ENCODE results near the gene HIF1AN.

The HIF1AN gene

DNA sequence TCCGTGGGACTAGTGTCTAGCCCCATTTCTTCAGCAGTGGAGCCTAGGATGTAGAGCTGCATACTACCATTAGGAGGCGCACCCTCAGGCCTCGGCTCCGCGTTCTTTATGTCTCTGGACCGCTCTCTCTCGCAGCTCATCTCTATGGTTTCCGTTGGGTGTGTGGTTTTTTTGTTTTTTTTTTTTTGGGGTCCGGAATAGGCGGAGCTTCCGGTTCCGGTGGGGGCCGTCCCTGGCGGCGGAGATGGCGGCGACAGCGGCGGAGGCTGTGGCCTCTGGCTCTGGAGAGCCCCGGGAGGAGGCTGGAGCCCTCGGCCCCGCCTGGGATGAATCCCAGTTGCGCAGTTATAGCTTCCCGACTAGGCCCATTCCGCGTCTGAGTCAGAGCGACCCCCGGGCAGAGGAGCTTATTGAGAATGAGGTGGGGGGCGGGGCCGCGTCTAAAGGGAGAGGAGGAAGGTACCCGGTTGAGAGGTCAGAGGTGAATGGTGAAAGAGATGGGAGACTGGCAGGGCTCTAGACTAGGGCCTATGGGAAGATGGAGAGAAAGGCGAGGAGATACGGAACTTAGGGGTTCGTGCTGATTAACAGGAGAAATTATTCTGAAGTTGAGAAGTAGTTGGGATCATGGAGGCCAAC lies at the start of gene HIF1AN:
HIF1AN (plus strand) TSS at position 229 of the 639 bp plus-strand sequence; CDS start at position 245, 16 bp downstream.
- in situ Hi-C loops (cut with HindIII; ENCODE audit: low sequenced_read_pairs): no loop called here

DNA sequence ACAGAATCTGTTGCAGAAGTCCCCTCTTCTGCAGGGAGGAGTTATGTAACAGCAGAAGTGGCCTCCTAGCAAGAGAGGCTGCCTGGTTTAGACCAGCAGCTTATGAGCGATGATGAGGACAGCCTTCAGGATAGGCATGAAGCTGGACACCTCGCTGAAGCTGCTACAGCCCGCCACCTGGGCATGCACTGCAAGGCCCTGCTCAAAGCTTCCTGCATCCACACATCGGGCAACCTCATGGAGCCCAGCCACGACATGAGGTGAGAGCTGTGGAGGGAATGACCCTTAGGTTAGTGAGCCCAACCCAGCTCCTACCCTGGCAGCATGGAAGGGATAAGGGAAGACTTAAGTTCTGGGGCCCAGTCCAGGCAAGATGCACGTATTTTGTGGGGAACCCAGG lies 48.2 kb upstream of the HIF1AN start:
- in situ Hi-C loops (cut with HindIII; ENCODE audit: low sequenced_read_pairs): no loop called here

DNA sequence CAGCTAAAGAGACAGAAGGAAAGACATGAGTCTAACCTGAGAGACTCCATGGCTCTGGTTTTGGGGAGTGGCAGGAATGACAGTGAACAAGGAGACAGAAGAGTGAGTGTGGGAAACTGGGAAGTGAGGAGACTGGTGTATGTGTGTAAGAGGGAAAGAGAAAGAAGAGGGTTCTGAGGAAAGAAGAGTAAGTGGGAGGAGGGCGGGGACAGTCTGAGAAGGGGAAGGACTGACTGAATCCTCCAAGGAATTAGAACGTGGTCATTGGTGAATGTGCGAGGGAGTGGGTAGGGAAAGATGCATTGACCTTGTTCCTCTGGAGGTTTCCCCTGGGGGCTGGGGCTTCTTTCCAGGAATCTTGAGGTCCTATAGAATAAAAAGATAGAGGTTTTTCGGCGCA lies 46.3 kb upstream of the HIF1AN start:
- in situ Hi-C loops (cut with HindIII; ENCODE audit: low sequenced_read_pairs): no loop called here

DNA sequence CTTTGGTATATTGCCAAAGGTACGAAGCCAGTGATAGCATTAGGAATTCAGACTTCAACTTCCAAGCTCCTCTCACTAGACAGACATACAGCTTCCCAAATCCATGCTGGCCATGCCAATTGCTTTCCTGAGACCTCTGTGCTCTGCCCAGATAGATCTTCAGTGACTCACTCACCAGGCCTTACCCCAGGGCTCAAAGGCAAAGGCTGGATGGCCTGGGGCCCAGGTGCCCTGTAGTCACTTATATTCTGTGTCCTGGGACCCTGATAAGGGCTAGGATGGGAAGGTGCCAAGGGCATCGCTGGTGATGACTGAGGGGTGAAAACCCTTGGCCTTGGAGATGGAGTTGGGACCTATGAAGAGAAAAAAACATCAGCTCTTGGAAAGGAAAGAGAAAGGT lies 45.2 kb upstream of the HIF1AN start:
- in situ Hi-C loops (cut with HindIII; ENCODE audit: low sequenced_read_pairs): no loop called here

DNA sequence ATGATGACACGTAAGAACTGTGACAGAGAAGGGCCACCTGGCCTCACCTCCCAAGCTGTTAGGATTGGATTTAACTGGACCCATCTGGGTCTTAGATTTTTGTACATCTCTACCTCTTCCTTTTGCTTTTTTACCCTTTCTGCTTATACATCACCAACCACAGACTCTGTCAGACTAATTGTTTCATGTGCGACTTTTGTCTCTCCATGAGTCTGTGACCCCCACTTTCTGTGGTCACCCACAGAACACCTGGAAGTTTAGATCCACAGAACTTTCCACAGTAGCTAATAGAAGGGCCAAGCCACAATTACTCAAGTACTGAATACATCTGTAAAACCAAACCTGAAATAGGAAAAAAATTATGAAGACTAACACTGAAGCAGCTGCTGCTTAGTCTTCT lies 39.2 kb upstream of the HIF1AN start:
- in situ Hi-C loops (cut with HindIII; ENCODE audit: low sequenced_read_pairs): no loop called here

DNA sequence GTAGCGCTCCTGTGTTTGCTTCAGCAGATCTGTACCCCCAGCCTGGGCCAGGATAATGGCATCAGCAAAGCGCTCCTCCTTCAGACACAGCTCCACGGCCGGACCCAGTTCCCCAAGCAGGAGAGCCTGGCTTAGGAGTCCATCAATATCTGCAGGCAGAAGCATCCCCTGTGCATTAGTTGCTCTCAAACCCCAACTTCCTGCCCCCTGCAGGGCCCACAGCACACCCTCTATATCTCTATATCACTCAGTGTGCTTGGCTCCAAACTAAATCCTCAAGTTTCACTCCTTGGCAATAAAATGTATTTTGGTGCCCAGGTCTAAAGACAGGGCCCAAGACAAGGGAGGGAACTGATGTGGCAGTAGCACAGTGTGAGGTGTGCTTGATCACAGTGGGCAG lies 37.7 kb upstream of the HIF1AN start:
- in situ Hi-C loops (cut with HindIII; ENCODE audit: low sequenced_read_pairs): no loop called here

DNA sequence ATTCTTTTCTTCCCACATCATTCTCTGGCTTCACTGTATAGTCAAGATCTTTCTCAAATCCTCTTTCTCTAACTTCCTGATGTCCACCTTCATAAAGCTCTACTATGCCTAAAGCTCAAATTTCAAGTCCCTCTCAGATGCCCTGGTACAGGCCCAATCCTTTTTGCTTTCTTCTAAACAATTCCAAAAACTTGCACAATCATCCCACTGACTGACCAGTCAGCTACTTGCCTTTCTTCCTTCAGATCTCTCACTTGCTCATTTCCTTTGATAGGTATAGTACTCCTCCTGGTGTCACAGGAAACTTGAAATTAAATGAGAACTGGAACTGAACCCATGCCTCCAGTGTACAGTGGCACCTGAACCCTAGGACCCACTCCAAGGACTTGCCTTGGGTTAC lies 34.3 kb upstream of the HIF1AN start:
- in situ Hi-C loops (cut with HindIII; ENCODE audit: low sequenced_read_pairs): loop anchor here (25.0 kb wide), 1 partner anchor 164 kb away; the partner anchor contains the start of genes PKD2L1 and SCD

DNA sequence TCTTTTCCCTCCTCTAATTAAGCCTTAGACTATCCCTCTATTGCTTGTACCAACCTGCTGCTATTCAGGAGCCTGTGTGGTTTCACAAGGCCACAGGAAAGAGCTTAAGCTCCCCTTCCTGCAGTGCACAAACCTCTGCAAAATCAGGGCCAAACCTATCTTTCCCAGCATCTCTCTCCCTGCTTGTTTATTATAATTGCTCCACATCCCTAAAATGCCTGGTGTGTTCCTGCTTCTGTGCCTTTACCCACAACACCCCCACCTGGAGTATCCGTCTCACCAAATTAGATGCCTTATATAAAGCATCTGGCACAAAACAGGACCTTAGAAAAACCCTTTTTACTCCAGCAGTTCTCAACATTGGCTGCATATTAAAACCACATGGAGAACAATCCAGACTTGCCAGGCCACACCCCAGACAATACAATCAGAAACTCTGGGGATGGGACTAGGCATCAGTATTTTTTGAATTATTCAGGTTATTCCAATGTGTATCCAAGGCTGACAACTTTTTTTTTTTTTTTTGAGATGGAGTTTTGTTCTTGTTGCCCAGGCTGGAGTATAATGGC lies 32.7 kb upstream of the HIF1AN start:
- in situ Hi-C loops (cut with HindIII; ENCODE audit: low sequenced_read_pairs): loop anchor here (25.0 kb wide), 1 partner anchor 166 kb away; the partner anchor contains the start of genes PKD2L1 and SCD

DNA sequence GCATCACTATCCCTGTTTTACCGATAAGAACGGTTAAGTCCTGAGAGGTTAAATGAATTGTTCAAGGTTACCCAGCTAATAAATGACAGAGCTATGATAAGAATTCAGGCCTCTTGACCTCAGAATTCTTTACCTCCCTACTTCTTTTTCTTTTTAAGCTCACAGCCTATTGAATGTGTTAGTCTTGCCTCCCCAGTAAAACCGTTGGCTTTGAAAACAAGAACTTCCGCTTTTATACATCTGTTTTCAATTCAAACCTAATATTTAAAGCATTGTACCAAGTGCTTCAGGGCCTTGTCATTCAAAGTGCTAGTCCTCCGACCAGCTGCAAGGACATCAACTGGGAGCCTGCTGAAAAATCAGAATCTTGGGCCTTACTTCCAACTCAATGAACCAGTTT lies 31.6 kb upstream of the HIF1AN start:
- in situ Hi-C loops (cut with HindIII; ENCODE audit: low sequenced_read_pairs): loop anchor here (25.0 kb wide), 1 partner anchor 167 kb away; the partner anchor contains the start of genes PKD2L1 and SCD

DNA sequence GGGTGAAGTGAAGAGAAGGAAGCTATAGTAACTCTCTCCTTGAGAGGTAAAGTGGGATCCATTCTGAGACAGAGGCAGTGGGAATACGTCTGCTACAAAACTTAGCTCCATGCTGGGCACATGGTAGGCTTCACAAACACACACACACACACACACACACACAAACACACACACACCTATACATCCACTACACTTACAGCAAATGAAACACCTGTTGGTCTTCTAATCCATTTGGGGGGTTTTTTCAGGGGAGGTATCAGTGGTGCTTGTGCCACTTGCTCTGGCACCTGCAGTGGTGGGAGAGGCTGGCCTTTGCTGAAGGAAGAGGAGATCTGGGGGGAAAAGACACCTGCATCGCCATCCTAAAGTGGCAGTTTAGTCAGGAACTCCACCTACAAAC lies 30.6 kb upstream of the HIF1AN start:
- in situ Hi-C loops (cut with HindIII; ENCODE audit: low sequenced_read_pairs): loop anchor here (25.0 kb wide), 1 partner anchor 168 kb away; the partner anchor contains the start of genes PKD2L1 and SCD

DNA sequence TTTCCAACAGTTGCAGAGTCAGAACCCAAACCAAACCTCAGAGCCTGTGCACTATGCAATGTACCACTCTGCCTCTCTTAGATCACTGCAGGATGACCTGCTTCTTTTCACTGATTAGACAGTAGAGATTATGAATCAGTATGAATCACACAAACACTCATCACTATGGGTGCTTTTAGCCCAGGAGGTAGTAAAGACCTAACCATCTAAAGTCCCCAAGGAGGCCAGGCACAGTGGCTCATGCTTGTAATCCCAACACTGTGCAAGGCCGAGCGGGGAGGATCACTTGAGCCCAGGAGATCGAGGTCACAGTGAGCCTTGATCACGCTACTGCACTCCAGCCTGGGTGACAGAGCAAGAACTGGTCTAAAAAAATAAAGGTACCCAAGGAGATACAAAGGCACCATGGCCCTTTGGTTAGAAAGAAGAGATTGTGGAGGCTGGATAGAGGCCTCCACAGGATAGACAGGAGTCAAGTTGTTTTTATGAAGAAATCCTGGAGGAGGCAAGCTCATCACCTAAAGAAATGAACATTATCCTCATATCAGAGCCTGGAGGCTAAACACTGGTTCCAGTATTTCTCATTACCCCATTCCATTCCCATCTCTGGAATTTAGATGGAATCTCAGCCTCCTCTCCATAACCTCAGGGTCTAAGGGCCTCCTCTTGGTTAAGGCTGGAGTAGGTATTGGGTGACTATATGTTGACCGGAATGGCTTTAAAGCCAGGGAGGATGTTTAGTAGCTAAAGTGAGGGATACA lies 29.0 kb upstream of the HIF1AN start:
- in situ Hi-C loops (cut with HindIII; ENCODE audit: low sequenced_read_pairs): loop anchor here (25.0 kb wide), 1 partner anchor 169 kb away; the partner anchor contains the start of genes PKD2L1 and SCD

DNA sequence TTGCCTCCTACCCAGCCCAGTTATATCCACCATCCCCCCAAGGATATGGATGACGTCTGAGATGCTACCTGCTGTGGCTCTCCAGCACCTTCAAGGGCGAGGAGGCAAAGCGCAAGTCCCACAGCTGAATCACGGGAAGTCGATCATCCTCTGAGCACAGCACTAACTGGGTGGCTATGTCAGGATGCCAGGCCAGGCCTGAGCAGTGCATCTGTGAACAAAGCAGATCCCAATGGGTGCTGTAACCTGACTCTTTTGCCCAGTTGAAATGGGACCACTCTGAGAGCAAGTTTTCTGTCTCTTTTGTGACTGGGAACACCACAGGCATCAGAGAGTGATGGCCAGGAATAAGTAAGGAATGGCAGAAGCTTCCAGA lies 28.4 kb upstream of the HIF1AN start:
- in situ Hi-C loops (cut with HindIII; ENCODE audit: low sequenced_read_pairs): loop anchor here (25.0 kb wide), 1 partner anchor 170 kb away; the partner anchor contains the start of genes PKD2L1 and SCD

DNA sequence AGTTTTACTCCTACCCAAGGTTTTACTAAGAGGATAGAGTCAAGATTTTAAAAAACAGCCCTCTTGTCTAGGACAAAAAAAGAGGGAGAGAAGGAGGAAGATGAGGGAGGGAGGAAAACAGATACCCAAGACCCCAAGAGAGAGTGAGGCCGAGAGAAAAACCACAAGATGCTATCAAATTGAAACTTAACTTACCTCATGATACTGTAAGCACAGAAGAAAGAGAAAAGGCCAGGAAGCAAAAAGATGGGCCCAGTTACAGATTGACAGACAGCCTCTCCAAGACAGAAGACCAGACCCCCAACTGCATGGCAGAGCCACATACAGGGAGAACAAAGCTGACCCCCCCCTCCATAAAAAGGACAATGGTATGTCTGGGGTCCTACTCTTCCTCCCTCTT lies 27.5 kb upstream of the HIF1AN start:
- in situ Hi-C loops (cut with HindIII; ENCODE audit: low sequenced_read_pairs): loop anchor here (25.0 kb wide), 1 partner anchor 171 kb away; the partner anchor contains the start of genes PKD2L1 and SCD

DNA sequence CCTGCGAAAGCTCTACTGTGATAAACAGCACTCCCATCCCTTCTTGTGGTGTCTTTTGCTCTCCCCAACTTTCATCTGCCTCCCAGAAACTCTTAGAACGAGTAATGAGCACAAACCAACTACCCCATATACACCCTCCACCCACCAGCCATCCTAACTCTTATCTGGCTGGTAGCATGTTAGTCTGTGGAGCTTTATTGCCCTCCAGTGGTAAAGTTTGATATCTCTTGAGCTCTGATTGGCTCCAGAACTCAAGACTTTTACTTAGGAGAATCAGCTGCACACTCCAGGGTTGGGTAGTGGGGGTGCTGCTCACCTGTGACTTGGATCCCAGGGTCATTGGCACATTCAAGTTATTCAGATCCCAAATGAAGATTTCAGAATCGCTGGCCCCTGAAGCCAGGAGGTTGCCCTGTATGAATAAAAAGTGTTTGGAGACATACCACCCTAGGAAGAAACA lies 27.0 kb upstream of the HIF1AN start:
- in situ Hi-C loops (cut with HindIII; ENCODE audit: low sequenced_read_pairs): loop anchor here (25.0 kb wide), 1 partner anchor 171 kb away; the partner anchor contains the start of genes PKD2L1 and SCD

DNA sequence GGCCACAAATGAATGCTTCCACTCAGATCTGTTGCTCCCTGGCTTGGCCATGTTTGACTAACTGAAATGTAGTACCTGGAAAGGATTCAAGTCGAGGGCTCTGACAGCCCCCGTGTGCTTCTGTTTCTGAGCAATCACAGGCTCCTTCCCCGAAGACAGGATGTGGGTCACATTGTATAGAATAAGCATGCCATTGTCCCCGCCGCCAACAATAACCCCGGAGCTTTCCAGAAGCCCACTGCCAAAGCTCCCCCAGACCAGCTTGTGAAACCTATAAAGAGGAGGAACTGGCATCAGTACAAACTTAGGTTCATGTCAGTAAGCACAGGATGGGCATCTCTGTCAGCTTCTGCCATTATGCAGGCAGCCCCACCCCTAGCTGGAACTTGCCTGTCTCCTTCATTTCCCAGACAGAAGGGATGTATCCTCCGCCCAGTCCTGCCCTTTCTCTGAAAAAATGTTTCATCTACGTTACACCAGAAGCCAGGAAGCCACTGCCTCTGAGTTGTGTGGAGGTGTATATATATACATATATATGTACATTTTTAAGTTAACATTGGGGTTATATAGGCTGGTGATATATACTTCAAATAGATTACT lies 26.4 kb upstream of the HIF1AN start:
- in situ Hi-C loops (cut with HindIII; ENCODE audit: low sequenced_read_pairs): loop anchor here (25.0 kb wide), 1 partner anchor 172 kb away; the partner anchor contains the start of genes PKD2L1 and SCD

DNA sequence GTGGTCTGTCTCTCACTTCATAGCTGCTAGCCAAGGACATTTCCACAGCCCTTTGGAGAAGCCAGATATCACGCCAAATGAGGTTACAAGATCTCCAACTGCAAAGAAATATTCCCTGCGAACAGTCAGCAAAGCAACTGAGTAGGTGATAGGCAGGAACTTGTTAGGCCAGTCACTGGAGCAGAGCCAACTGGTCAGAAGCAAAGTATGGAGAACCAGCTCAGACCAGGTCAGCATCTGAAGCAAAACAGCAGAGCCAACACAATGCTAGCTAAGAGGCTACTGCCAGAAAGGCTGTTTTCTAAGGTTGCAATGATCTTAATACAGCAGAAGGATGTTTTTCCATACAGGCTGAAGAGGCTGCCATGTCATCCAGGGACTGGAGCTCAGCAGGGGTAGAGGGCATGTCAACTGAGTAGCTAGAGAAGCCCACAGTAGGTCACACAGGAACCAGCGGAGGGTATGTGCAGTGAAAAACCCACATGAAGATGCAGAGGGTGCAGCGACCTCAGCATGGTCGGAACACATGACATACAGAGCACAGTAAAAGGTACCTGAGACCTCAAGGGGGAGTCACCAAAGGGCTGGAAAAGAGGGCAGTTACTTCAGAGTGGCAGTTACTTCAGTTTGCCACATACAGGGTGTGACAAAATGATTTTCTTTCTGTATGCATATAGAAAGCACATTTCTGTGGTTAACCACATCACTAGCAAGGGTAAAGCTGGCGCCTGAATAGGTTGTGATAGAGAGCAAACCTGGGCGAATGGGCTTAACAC lies 25.0 kb upstream of the HIF1AN start:
- in situ Hi-C loops (cut with HindIII; ENCODE audit: low sequenced_read_pairs): loop anchor here (25.0 kb wide), 1 partner anchor 173 kb away; the partner anchor contains the start of genes PKD2L1 and SCD

DNA sequence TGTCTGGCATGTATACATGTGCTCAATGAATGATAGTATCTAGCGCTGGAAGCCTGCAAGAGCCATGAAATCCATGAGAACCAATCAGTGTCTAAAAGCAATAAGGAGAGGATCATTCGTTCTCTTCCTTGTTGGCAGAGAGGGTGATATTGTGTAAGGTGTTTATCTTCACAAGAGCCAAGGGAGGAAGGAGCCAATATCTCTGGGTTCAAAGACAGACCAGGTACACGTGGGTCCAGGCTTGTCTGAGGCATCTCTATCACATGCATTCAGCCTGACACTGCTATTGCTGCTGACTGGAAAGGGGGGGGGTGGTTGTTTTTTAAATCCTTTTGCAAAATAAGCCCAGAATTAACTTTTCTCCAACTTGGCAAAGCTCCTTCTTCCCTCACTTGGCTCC lies 20.1 kb upstream of the HIF1AN start:
- in situ Hi-C loops (cut with HindIII; ENCODE audit: low sequenced_read_pairs): loop anchor here (25.0 kb wide), 1 partner anchor 178 kb away; the partner anchor contains the start of genes PKD2L1 and SCD

DNA sequence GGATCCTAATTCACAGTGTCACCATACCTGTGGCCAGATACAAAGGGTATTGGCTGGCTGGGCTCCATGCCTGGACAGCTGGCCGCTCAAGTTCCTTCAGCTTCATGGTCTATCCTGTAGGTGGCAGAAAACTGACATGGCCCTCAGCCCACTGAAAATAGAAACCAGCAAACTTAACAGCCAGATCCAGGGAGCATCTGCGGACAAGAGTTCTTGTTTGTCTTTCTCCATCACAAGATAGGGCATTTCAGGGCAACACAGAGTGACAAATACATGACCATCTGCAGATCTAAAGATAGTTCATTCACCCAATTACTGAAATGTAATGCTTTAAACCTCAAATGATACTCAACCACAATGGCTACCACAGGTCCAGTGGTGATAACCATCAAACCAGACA lies 18.9 kb upstream of the HIF1AN start:
- in situ Hi-C loops (cut with HindIII; ENCODE audit: low sequenced_read_pairs): loop anchor here (25.0 kb wide), 1 partner anchor 180 kb away; the partner anchor contains the start of genes PKD2L1 and SCD

DNA sequence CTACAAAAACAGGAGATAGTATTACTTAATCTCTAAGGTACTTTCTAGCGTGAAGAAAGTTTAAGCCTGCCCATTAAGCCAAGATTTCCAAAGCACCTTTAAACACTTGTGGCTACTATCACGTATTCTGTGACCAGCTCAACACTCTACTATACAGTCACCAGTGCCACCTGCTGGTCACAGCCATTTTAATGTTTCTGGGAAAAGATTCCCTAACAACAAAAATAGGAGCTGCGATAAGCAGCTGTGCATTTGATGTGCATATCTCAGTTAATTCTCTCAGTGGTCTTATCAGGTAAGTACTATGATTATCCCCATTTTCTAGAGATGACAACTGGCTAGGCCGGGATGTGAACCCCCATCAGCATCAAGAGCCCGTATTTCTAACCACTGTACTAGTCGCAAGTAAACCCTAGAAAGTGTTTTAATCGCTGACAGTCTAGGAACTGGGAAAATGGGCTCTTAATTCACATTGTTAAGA lies 16.9 kb upstream of the HIF1AN start:
- in situ Hi-C loops (cut with HindIII; ENCODE audit: low sequenced_read_pairs): loop anchor here (25.0 kb wide), 1 partner anchor 182 kb away; the partner anchor contains the start of genes PKD2L1 and SCD
